Stomach (tissue), 4 donors: ENCODE results near the gene NCAPD3.

Source experiments
- POLR2A ChIP-seq, 4 donors: fragments of 450-650 bp; IDR thresholded peaks; one replicate each; pipeline ENCODE4 v1.6.1; 2016; ENCODE audit warnings: antibody characterized with exemption in 4 of 4, control low read depth in 2 of 4, mild to moderate bottlenecking in 1 of 4, moderate library complexity in 1 of 4
- POLR2AphosphoS5 ChIP-seq, 3 donors: sonication (generic); formaldehyde crosslinking; IDR thresholded peaks; one replicate each; pipeline ENCODE4 v1.6.1; 2016; ENCODE audit warnings: antibody characterized with exemption in 3 of 3
- TF ChIP-seq, protein P1 (sequence below), 7 experiments: fragments of 450-650 bp in 4 of 7; fragments of 200-600 bp in 3 of 7; sonication (generic) in 3 of 7; IDR thresholded peaks; one replicate each; pipeline ENCODE4 v1.5.1; 2016 to 2019; ENCODE audit warnings: antibody characterized with exemption in 7 of 7, control low read depth in 2 of 7, mild to moderate bottlenecking in 1 of 7

DNA sequence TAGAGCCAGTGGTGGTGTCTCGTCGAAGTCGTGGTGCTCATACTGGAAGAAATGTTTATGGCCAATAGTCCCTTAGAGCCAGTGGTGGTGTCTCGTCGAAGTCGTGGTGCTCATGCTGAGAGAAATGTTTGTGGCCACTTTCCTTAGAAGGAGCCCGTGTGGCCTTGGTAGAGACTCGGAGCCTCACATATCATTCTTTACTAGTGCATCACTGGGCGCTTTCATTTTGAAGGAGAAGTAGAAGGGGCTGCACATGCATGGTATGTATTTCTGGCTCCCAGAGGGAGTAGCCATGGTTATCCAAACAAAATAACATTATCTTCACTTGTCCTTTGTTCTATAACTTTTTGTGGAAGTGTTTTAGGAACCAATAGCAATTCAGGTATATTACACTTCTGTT, 85.4 kb downstream of the NCAPD3 start:
- TF ChIP-seq POLR2A (IDR thresholded peaks at IDR 0.05) (no peak), POLR2AphosphoS5 (IDR thresholded peaks at IDR 0.05) (no peak)
- TF ChIP-seq, protein P1, sequence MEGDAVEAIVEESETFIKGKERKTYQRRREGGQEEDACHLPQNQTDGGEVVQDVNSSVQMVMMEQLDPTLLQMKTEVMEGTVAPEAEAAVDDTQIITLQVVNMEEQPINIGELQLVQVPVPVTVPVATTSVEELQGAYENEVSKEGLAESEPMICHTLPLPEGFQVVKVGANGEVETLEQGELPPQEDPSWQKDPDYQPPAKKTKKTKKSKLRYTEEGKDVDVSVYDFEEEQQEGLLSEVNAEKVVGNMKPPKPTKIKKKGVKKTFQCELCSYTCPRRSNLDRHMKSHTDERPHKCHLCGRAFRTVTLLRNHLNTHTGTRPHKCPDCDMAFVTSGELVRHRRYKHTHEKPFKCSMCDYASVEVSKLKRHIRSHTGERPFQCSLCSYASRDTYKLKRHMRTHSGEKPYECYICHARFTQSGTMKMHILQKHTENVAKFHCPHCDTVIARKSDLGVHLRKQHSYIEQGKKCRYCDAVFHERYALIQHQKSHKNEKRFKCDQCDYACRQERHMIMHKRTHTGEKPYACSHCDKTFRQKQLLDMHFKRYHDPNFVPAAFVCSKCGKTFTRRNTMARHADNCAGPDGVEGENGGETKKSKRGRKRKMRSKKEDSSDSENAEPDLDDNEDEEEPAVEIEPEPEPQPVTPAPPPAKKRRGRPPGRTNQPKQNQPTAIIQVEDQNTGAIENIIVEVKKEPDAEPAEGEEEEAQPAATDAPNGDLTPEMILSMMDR (IDR thresholded peaks at IDR 0.05), result no peak
